Measurements from ENCODE around the gene PRSS27. TPM values are rescaled to one million over a fixed set of nuclear protein-coding genes. Genes with fewer than 3 reads are reported as not detected.

Gene PRSS27
- total RNA-seq = 1 to 10 TPM; 1.1 to 2.2 (median 1.4) TPM
- long read RNA-seq, donor 1, partial matches to known transcripts = 0 of 2 reads
- long read RNA-seq, donor 1, other reads (novel, unspliced or antisense) = 0 of 2 reads
- long read RNA-seq, donor 2, partial matches to known transcripts = 0 of 3 reads
- long read RNA-seq, donor 2, other reads (novel, unspliced or antisense) = 1 of 3 reads

- intact Hi-C loops (cut with DNase I, micrococcal nuclease) = no loop called here
- no peaks in the 10 kb centered on the region for H3K36me3 ChIP-seq (ENCODE audit: low read depth)
- H3K4me1 ChIP-seq (ENCODE audit: low read depth) = peaks cover 24% of the 10 kb centered on the region
- no peak for TF ChIP-seq CTCF (IDR thresholded peaks at IDR 0.05)
- ATAC-seq (no peak), DNase-seq (peak; percentile 14 to 59 (median 55))
- no peaks in the 10 kb centered on the region for H3K9me3 ChIP-seq
- peak within 1 kb of the TSS; percentile 9 for H3K4me3 ChIP-seq
Measured at GRCh38 chr16:2720064-2720457, at the start of gene PRSS27. Gene PRSS27, minus strand, starts transcription at chr16:2720224. Its CDS starts 64 bp downstream, at chr16:2720160.

GRCh38 chr16:2769675-2770056 lies 49.6 kb upstream of the PRSS27 start:
- H3K4me1 ChIP-seq (ENCODE audit: low read depth) = peaks cover 16% of the 10 kb centered on the region
- peaks cover 7% of the 10 kb centered on the region for H3K36me3 ChIP-seq (ENCODE audit: low read depth)
- ATAC-seq (peak; percentile 93), DNase-seq (peak; percentile 88 to 92 (median 90))
- H3K9me3 ChIP-seq = no peaks in the 10 kb centered on the region
- H3K4me3 ChIP-seq = no peak overlapping the region
- TF ChIP-seq CTCF (IDR thresholded peaks at IDR 0.05) = no peak
- intact Hi-C loops (cut with DNase I, micrococcal nuclease) = no loop called here

GRCh38 chr16:2769100-2769529 lies 49.1 kb upstream of the PRSS27 start:
- TF ChIP-seq CTCF (IDR thresholded peaks at IDR 0.05) = no peak
- intact Hi-C loops (cut with DNase I, micrococcal nuclease) = no loop called here

GRCh38 chr16:2768403-2769089 lies 48.5 kb upstream of the PRSS27 start:
- Histone ChIP-seq H3K4me1 (ENCODE audit: low read depth) (peaks cover 16% of the 10 kb centered on the region), H3K9me3 (no peaks in the 10 kb centered on the region), H3K4me3 (no peak overlapping the region), H3K36me3 (ENCODE audit: low read depth) (peaks cover 14% of the 10 kb centered on the region)
- no peak for ATAC-seq
- intact Hi-C loops (cut with DNase I, micrococcal nuclease) = no loop called here
- no peak for DNase-seq
- no peak for TF ChIP-seq CTCF (IDR thresholded peaks at IDR 0.05)

More at GRCh38 chr16:2769100-2769529, 49.1 kb upstream of the PRSS27 start:
- no peaks in the 10 kb centered on the region for H3K9me3 ChIP-seq
- H3K4me1 ChIP-seq (ENCODE audit: low read depth) = peaks cover 16% of the 10 kb centered on the region
- H3K4me3 ChIP-seq = no peak overlapping the region
- peaks cover 8% of the 10 kb centered on the region for H3K36me3 ChIP-seq (ENCODE audit: low read depth)
- ATAC-seq = peak; percentile 0
- no peak for DNase-seq

- intact Hi-C loops (cut with DNase I, micrococcal nuclease) = no loop called here
- H3K4me3 ChIP-seq = no peak overlapping the region
- DNase-seq = peak in 1 of 3 donors; percentile 16
- no peaks in the 10 kb centered on the region for H3K9me3 ChIP-seq
- H3K4me1 ChIP-seq (ENCODE audit: low read depth) = peaks cover 16% of the 10 kb centered on the region
- H3K36me3 ChIP-seq (ENCODE audit: low read depth) = peaks cover 20% of the 10 kb centered on the region
- no peak for TF ChIP-seq CTCF (IDR thresholded peaks at IDR 0.05)
- ATAC-seq = no peak
Measured at GRCh38 chr16:2767891-2768290, 47.9 kb upstream of the PRSS27 start.
